NCI-H446 treated with DMSO at 0.1 percent for 48 hours (cell line): ENCODE results near the gene LTA4H.

ENCODE experiments used
- DNase-seq: peaks from one replicate; lab custom pipeline; 2025; lab: John Stamatoyannopoulos, UW

LTA4H gene

GRCh38 chr12:95959107-95959506 is 76.3 kb downstream of the LTA4H start:
- DNase-seq: no peak

DNA sequence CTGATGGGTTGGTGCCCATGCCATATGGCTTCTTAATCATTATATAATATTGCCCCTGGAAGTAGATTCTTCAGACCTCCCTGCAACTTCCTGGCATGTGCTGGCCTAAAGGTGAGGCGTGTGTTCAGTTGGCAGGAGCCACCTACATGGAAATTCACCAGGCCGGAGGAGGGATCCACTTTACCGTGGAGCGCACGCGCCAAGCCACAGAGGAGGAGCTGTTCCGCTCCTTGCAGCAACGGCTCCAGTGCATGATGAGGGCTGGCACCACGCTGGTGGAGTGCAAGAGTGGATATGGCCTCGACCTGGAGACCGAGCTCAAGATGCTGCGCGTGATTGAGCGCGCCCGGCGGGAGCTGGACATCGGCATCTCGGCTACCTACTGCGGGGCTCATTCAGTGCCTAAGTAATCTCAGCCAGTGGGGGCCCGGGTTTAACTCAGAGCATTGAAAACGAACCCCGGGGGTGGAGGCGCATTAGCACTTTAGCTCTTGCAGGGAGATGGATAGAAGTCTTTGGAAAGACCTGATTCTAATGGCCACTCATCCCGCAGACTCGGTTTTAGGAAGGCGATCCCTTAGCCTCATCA is 78.7 kb downstream of the LTA4H start:
- DNase-seq: no peak

- DNase-seq: no peak
Observed at GRCh38 chr12:95955549-95956159, 79.7 kb downstream of the LTA4H start.

DNA sequence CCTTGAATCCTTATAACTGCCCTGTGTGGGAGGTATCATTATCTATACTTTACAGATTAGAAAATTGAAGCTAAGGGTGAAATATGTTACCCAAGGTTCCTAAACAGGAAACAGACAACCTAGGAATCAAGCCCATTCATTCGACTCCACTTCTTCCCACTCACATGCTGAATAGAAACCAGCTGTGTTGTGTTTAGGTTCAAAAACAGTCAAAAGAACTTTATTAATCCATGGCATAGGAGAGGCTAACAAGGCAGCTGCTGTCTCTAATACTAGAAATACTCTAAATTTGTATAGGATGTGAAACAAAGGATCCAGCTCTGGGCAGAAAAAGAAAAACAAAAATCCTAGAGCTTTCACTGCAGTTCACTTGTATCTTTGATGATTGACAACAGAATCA is 82.4 kb downstream of the LTA4H start:
- DNase-seq: no peak

DNA sequence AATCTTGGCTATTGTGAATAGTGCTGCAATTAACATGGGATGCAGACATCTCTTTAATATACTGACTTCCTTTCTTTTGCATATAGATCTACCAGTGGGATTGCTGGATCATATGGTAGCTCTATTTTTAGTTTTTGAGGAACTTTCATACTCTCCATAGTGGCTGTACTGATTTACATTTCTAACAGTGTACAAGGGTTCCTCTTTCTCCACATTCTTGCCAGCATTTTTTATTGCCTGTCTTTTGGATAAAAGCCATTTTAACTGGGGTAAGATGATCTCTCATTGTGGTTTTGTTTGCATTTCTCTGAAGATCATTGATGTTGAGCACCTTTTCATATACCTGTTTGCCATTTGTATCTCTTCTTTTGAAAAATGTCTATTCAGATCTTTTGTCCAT is 83.9 kb downstream of the LTA4H start:
- DNase-seq: no peak
